GM20000 (cell line): ENCODE data around the gene EHBP1.

Experiments used
- DNase-seq: peaks from one replicate; pipeline ENCODE4 v3.0.0; 2012; ENCODE audit warnings: low spot score
- TF ChIP-seq, protein P1 (sequence below): IDR thresholded peaks from 2 replicates; pipeline ENCODE4 v1.5.1; 2012; ENCODE audit warnings: mild to moderate bottlenecking, control low read depth; ENCODE audit errors: extremely low read depth, missing control alignments

The EHBP1 gene

DNA sequence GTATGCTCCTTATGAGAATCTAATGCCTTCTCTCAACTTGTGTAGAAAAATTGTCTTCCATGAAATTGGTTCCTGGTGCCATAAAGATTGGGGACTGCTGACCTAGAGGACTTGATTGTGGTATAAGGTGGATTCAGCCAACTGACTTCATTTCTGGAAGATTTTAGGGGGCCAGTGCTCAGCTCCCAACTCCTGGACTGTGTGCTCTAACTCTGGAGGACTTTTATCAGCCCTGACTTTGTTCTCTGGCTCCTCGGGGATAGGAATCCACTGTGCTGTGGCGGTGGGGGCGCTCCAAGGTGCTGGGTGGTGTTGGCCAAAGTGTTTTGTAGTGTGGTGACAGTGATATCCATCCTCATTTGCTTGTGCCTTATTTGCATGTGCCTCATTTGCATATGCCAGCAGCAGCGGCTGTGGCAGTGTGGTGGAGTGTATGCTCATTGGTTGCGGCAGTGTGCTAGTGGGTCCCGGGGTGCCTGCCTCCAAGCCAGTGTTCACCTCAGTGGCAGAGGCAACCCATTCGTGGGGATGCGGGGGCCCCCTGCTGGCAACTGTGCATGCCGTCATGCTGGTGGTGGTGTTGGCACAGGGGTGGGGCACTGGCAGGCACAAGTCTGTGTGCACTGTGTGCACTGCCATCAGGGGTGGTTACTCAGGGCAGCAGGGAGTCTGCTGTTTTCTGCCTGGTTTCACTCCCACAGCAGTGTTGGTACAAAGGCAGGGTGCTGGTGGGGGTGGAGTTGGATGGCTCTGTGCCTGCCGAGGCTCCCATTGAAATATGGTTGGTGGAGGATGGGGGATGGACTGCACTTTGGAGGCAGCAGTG lies 19.6 kb downstream of the EHBP1 start:
- no peak for DNase-seq
- TF ChIP-seq, protein P1, sequence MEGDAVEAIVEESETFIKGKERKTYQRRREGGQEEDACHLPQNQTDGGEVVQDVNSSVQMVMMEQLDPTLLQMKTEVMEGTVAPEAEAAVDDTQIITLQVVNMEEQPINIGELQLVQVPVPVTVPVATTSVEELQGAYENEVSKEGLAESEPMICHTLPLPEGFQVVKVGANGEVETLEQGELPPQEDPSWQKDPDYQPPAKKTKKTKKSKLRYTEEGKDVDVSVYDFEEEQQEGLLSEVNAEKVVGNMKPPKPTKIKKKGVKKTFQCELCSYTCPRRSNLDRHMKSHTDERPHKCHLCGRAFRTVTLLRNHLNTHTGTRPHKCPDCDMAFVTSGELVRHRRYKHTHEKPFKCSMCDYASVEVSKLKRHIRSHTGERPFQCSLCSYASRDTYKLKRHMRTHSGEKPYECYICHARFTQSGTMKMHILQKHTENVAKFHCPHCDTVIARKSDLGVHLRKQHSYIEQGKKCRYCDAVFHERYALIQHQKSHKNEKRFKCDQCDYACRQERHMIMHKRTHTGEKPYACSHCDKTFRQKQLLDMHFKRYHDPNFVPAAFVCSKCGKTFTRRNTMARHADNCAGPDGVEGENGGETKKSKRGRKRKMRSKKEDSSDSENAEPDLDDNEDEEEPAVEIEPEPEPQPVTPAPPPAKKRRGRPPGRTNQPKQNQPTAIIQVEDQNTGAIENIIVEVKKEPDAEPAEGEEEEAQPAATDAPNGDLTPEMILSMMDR: no peak

DNA sequence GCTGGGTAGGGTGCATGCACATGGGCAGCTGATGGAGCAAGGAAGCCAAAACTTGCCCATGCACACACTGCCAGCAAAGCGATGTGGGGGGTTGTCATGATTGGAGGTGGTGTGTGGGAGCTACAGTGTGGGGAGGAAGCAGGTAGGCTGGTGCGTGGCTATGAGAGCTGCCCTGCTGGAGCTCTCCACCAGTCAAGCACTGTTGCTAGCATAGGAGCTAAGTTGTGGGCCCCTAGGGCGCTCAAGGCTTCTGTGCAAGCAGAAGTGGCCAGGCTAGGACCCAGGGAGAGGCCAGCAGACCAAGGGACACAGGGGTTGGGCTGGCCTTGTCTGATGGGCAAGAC lies 20.2 kb downstream of the EHBP1 start:
- no peak for DNase-seq
- TF ChIP-seq, protein P1: no peak

DNA sequence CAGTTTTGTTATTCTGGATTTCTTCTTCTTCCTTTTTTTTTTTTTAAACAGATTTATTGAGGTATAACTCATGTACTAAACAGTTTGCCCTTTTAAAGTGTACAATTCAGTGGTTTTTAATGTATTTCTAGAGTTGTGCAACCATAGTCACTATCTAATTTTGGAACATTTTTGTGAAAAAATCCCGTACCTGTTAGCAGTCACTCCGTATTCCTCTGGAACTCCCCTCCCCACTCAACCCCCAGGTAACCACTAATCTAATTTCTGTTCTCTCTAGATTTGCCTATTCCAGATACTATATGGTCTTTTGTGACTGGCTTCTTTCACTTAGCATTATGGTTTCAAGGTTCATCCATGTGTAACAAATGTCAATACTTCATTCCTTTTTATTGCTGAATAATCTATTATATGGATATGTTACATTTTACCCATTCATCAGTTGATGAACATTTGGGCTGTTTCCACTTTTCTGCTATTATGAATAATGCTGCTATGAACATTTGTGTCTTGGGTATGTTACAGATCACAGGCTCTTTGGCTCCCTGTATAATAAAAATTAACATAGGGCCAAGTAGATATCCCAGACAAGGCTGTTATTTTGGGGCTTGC lies 21.9 kb downstream of the EHBP1 start:
- no peak for DNase-seq
- TF ChIP-seq, protein P1: no peak

DNA sequence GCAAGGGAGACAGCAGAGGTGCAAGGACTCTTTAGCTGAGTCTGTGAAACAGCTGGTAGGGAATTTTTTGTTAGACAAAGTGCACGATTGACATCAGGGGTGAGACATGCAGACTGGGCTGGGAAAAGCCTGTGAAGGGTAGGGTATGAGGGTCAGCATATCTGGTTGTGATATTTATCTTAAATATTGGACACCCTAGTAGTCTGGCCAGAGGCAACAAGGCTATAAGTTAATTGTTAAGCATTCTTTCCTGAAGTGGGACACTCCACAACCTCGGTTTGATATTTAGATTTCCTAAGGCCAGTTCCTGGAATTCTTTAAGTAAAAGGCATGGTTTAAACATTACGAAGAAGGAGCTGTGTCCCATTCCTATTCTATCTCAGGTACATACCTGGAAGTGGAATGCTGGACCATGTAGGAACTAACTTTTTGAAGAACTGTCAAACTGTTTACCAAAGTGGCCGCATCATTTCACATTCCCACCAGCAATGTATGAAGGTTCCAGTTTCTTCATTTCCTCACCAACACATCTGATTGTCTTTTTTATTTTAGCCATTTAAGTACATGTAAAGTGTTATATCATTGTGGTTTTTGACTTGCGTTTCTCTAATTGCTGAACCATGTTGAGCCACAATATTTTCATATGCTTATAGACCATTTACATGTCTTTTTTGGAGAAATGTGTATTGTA lies 22.5 kb downstream of the EHBP1 start:
- no peak for DNase-seq
- TF ChIP-seq, protein P1: no peak

DNA sequence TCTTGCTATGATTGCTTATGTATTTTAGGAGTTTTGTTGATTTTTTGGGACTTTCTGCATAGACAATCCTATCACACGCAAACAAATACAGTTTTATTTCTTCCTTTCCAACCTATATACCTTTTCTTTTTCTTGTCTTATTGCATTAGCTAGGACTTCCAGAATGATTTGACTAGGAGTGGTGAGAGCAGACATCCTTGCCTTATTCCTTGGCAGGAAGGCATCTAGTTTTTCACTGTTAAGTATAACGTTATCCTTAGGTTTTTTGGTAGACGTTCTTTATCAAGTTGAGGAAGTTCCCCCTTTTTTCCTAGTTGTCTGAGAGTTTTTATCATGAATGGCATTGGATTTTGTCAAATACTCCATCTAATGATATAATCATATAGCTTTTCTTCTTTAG lies 25.8 kb downstream of the EHBP1 start:
- DNase-seq: no peak
- TF ChIP-seq, protein P1: no peak

DNA sequence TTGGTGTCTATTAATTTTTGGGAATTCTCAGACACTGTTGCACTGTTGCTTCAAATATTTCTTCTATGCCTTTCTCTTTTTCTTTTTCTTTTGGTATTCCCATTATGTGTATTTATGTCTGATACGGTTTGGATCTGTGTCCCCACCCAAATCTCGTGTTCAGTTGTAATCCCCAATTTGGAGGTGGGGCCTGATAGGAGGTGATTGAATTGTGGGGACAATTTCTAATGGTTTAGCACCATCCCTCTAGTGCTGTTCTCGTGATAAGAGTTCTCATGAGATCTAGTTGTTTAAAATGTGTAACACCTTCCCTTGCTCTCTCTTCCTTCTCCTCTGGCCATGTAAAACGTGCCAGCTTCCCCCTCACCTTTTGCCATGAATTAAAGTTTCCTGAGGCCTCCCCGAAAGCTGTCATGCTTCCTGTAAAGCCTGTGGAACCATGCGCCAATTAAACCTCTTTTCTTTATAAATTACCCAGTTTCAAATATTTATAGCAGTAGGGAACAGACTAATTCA lies 26.8 kb downstream of the EHBP1 start:
- DNase-seq: no peak
- TF ChIP-seq, protein P1: no peak

DNA sequence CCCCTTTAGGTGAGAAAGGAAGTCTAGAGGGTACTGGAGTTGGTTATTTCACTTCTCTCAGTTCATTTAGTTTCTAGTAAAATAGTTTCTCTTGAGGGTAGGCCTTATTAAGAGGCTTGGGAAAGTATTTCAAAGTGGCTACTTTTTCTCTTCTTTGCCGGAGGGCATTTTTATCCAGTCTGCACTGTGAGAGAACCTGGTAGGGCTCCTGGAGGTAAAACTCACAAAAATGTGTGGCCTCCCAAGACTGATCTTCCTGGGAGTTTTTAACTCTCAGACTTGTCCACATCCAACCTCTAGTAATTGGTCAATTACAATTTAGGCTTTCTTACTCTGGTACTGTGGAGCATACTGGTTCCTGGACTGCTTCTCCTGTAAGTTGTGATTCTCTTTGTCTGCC lies 28.0 kb downstream of the EHBP1 start:
- TF ChIP-seq, protein P1: no peak
- no peak for DNase-seq
